Posterior vena cava (tissue), 2 donors: Measurements from ENCODE around the gene IPO13. TPM values are rescaled to one million over a fixed set of nuclear protein-coding genes. Genes with fewer than 3 reads are reported as not detected.

Source experiments
- DNase-seq: peaks from one replicate; pipeline ENCODE4 v3.0.0-alpha.2; 2020; ENCODE audit warnings: low spot score
- intact Hi-C, 2 donors: fragments of 100-400 bp; cut with DNase I; formaldehyde crosslinking; loops; one replicate each; pipeline versions ENCODE4 v1.14.1 to v1.14.2; 2022 to 2023
- total RNA-seq, 2 donors: library from RNA; stranded (reverse); fragmentation: NEBNext Ultra II Directional; extraction: Animal tissue kit (Norgen Biotek cat#: 25700); gene quantifications; one replicate each; pipeline ENCODE4 v1.2.1, GENCODE V29; 2021
- donor health status: DM: yes; HTN: yes; CAD: no.
- donor health status: DM: yes; HTN: yes; CAD: no.

The IPO13 gene
- total RNA-seq, 2 donors from 2014 or later: 20.4 to 21.8 TPM

- intact Hi-C loops: no loop called here
- no peak for DNase-seq
Measured at GRCh38 chr1:43980255-43981134, 33.7 kb downstream of the IPO13 start.

GRCh38 chr1:43981135-43981491 lies 34.4 kb downstream of the IPO13 start:
- intact Hi-C loops: no loop called here
- no peak for DNase-seq

GRCh38 chr1:43981636-43982035 lies 34.9 kb downstream of the IPO13 start:
- intact Hi-C loops: no loop called here
- DNase-seq: no peak

- intact Hi-C loops: no loop called here
- DNase-seq: no peak
Measured at GRCh38 chr1:43982241-43982640, 35.5 kb downstream of the IPO13 start.

- intact Hi-C loops: no loop called here
- DNase-seq: no peak
Measured at GRCh38 chr1:43982808-43983207, 36.1 kb downstream of the IPO13 start.

- no peak for DNase-seq
- intact Hi-C loops: no loop called here
Measured at GRCh38 chr1:43983253-43983899, 36.6 kb downstream of the IPO13 start.

- peak; percentile 73 for DNase-seq
- intact Hi-C loops: no loop called here
Measured at GRCh38 chr1:43984855-43985254, 38.1 kb downstream of the IPO13 start.

GRCh38 chr1:43985984-43986595 lies 39.3 kb downstream of the IPO13 start:
- intact Hi-C loops: no loop called here
- DNase-seq: no peak

- intact Hi-C loops: no loop called here
- DNase-seq: no peak
Measured at GRCh38 chr1:43986712-43987111, 40.0 kb downstream of the IPO13 start.

GRCh38 chr1:43987159-43987902 lies 40.6 kb downstream of the IPO13 start:
- intact Hi-C loops: no loop called here
- DNase-seq: no peak

- intact Hi-C loops: loop anchor here in 1 of 2 donors (5.0 kb wide), 1 partner anchor 438 kb away; no protein-coding TSS in a partner anchor
- no peak for DNase-seq
Measured at GRCh38 chr1:43990271-43991199, 43.8 kb downstream of the IPO13 start.

GRCh38 chr1:43991200-43991475 lies 44.4 kb downstream of the IPO13 start:
- intact Hi-C loops: loop anchor here in 1 of 2 donors (5.0 kb wide), 1 partner anchor 439 kb away; no protein-coding TSS in a partner anchor
- DNase-seq: no peak

GRCh38 chr1:43991476-43992231 lies 44.9 kb downstream of the IPO13 start, which contains the start of gene CCDC24:
TSS of gene CCDC24 (plus strand) at chr1:43991599. CDS start at chr1:43991879, 280 bp downstream.
- intact Hi-C loops: loop anchor here in 1 of 2 donors (5.0 kb wide), 1 partner anchor 439 kb away; no protein-coding TSS in a partner anchor
- peak; percentile 97 for DNase-seq

GRCh38 chr1:43992232-43992995 lies 45.7 kb downstream of the IPO13 start:
- no peak for DNase-seq
- intact Hi-C loops: loop anchor here in 1 of 2 donors (5.0 kb wide), 1 partner anchor 440 kb away; no protein-coding TSS in a partner anchor

- intact Hi-C loops: loop anchor here in 1 of 2 donors (5.0 kb wide), 1 partner anchor 441 kb away; no protein-coding TSS in a partner anchor
- DNase-seq: no peak
Measured at GRCh38 chr1:43993206-43993914, 46.6 kb downstream of the IPO13 start.

- intact Hi-C loops: loop anchor here in 1 of 2 donors (5.0 kb wide), 1 partner anchor 442 kb away; no protein-coding TSS in a partner anchor
- no peak for DNase-seq
Measured at GRCh38 chr1:43994071-43994470, 47.3 kb downstream of the IPO13 start.
